GM12872 (cell line): ENCODE data around the gene MSI2.

Experiments used
- TF ChIP-seq, protein P1 (sequence below): IDR thresholded peaks from 3 replicates; pipeline ENCODE4 v1.5.1; 2011; ENCODE audit warnings: low read depth, mild to moderate bottlenecking, low read length, moderate library complexity; ENCODE audit not compliant: insufficient read depth

Gene MSI2

DNA sequence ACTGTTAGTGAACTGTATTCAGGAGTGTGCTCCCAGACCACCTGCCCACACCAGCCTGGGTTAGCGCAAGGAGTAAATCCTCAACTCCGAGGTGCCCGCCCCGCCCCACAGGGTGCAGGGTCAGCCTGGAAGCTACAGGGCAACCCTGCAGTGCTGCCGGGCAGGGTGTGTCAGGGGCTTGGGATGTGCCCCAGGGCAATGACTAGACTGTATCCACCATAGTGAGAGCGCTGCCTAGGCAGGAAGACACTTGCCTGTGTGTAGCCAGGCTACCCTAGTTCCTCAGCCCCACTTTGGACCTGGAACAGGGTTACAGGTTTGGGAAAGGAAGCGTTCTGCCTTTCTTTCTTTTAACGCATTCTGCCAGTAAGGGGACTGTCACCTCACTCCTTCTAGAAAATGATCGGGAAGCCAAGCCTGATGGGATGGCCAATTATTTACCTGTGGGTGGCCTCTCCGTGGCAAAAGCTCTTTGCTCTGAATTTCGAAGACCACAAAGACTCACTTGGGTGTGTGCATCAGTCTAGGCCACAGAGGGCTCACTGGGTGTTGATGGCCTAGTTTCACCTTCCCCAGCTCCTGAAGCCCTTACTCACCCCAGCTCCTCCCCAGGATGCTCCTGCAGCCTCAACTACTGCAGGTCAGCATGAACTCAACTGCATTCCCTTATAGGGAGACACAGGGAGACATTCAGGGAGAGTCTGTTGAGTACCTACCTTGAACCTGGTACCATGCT, 397.9 kb downstream of the MSI2 start:
- TF ChIP-seq, protein P1, sequence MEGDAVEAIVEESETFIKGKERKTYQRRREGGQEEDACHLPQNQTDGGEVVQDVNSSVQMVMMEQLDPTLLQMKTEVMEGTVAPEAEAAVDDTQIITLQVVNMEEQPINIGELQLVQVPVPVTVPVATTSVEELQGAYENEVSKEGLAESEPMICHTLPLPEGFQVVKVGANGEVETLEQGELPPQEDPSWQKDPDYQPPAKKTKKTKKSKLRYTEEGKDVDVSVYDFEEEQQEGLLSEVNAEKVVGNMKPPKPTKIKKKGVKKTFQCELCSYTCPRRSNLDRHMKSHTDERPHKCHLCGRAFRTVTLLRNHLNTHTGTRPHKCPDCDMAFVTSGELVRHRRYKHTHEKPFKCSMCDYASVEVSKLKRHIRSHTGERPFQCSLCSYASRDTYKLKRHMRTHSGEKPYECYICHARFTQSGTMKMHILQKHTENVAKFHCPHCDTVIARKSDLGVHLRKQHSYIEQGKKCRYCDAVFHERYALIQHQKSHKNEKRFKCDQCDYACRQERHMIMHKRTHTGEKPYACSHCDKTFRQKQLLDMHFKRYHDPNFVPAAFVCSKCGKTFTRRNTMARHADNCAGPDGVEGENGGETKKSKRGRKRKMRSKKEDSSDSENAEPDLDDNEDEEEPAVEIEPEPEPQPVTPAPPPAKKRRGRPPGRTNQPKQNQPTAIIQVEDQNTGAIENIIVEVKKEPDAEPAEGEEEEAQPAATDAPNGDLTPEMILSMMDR = no peak

DNA sequence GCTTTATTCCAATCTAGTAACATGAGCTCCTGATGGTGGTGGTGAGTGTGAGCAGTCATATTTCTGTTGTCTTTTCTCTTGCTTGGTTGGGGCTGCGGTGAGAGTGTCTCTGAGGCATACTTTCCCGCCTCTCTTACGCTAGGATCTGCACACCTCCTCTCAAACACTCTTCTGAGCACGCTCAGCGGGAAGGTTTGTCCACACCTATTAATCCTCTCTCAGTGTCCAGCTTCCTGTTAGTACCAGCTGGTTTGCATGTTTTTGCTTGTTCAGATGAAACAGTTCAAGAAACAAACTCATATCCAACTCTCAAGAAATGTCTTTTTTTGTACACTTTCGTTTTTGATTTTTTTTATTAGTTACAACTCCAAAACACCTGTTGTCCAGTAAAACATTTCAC, 399.2 kb downstream of the MSI2 start:
- TF ChIP-seq, protein P1 = no peak

DNA sequence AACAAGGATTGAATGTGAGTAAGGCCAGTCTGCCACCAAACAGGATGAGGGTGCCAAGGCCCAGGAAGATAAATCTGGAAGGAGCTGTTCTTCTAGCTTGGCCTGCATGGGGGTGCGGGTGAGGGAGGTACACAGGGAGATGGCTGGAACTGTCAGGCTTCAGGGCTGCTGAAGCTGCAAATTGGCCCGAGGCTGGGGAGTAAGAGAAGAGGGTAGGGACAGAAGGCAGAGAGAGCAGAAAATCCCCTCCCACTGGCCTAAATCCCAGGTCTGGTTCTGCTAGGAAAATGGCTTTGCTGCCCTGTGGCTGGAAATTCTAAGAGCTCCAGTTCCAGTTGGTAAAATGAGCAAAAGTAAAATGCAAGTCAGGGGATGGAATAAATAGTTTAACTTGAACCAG, 400.9 kb downstream of the MSI2 start:
- TF ChIP-seq, protein P1 = no peak

DNA sequence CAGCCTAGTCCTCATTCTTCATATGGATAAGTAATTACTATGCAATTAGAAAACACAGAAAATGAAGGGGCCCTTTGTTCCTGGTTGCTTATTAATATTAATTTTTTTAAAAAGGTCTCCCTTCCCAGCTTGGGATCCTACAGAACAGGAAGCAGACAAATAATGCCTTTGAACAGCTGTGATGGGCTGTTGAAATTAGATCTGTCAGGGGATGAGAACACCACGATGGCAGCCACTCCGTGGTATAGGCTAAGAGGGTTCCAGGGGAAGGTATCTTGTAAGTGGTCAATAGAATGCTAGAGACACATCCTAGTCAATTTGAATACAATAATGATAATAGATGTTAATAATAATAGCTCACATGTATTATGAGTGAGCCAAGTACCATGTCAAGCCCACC, 405.7 kb downstream of the MSI2 start:
- TF ChIP-seq, protein P1 = no peak

DNA sequence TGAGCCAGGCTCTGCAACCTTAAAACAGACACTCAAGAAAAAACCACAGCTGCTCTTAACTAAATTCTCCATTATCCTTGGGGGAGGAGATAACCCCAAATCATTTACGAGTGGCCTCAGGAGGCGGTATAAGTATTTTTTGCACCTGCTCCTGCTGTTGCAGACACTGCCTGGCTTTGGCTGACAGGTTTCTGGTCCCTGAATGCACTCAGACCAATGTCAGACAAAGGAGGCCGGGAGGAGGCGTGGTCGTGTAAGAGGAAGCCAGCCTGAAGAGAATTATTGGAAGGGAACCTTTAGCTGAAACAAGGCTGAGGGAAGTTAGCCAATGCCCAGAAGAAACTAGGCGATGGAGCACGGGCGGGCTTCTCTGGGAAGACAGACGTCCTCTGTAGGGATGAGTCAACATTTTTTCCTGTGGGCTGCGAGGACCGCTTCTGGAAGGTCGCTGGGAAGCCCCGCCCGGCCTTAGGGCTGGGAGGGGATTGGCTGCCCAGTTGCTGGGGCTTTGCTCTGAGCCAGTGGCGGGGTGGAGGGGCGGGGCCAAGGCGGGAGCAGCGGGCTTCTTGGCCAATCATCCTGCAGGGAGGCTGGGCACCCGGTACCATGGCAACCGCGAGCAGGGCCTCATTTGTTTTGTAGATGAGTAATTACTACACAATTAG, 406.5 kb downstream of the MSI2 start:
- TF ChIP-seq, protein P1 = no peak

DNA sequence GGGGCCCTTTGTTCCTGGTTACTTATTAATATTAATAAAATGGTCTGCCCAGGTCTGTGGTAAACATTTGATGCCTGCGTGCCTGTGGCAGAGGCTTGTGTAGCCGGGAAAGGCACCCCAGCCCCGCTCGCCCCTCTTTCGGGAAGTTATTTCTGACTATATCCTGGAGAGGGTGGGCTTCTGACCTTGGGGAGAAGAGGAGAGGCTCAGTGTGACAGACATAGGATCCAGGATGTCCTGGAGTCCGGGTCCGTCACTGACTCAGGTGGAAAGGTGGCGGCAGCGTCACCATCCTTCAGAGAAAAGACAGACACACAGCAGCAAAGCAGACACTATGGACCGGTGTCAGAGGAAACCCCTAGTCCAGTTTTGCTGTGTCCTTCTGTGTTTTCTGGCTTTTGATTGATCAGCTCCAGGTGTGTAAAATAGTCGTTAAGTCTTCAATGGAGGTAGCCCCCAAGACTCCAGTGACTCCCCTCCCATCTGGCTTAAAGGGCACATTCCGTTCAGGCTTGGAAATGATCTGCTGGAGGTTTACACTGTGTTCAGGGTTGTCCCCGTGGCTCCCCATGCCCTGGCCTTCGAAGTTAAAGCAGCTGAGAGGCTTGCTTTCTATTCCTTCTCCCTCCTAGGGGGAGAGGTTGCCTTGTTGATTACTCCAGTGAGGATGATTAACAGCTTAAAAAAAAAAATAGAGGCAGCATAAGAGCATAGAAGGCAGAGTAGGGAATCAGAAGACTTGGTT, 407.2 kb downstream of the MSI2 start:
- TF ChIP-seq, protein P1 = no peak

DNA sequence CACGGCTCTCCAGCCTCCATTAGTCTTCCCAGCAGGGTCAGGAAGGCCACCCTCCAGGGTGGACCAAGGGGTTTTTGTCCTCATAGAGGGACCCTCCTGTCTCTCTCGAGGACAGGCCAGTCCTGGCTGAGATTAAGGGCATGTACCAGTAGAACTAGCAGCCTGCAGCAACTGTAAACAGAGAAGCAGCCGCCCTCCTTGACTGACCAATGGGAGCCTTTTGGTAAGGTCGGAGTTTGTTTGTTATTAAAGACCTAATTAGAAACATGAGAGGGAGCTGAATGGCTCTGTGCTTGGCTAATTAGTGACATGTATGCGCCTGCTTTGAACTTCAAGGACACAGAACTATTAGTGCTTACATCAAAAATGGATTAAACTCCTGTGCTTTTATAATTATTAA, 408.8 kb downstream of the MSI2 start:
- TF ChIP-seq, protein P1 = no peak
